Measurements from ENCODE around the gene PIEZO1.

DNA sequence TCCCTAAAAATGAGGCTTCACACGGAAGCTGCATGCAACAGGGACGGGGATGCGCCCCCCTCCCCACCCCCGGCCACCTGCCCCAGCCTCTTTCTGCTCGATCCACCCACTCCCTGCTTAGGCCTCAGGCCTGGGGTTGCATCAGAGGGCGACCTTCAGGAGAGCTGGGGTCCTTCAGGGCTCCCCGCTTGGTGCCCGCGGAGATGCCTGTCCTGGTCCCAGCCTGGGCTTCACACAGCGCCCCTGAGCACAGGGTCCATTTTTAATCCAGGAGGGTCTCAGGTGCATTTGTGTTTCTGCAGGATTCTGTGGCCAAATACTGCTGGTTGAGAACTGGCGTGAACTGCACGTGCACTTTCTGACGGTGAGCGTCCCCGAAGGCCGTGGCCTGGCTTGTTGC, 34.1 kb upstream of the PIEZO1 start:
- TF ChIP-seq, protein P1, sequence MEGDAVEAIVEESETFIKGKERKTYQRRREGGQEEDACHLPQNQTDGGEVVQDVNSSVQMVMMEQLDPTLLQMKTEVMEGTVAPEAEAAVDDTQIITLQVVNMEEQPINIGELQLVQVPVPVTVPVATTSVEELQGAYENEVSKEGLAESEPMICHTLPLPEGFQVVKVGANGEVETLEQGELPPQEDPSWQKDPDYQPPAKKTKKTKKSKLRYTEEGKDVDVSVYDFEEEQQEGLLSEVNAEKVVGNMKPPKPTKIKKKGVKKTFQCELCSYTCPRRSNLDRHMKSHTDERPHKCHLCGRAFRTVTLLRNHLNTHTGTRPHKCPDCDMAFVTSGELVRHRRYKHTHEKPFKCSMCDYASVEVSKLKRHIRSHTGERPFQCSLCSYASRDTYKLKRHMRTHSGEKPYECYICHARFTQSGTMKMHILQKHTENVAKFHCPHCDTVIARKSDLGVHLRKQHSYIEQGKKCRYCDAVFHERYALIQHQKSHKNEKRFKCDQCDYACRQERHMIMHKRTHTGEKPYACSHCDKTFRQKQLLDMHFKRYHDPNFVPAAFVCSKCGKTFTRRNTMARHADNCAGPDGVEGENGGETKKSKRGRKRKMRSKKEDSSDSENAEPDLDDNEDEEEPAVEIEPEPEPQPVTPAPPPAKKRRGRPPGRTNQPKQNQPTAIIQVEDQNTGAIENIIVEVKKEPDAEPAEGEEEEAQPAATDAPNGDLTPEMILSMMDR (conservative IDR thresholded peaks at IDR 0.05) = no peak
- no peak for TF ChIP-seq ZFX (IDR thresholded peaks at IDR 0.05)

Data from C4-2B (cell line).